SK-N-MC (cell line): ENCODE results near the gene DLG5.

Source experiments
- EZH2 ChIP-seq: fragments of 200-600 bp; sonication (generic); IDR thresholded peaks from one replicate; pipeline ENCODE4 v1.6.1; 2017; ENCODE audit warnings: antibody characterized with exemption
- FOXP2 ChIP-seq: optimal IDR thresholded peaks from 2 replicates; pipeline ENCODE3; 2011; ENCODE audit warnings: mild to moderate bottlenecking, moderate library complexity; ENCODE audit not compliant: insufficient read depth; ENCODE audit errors: extremely low read length, control extremely low read depth
- POLR2AphosphoS5 ChIP-seq: IDR thresholded peaks from 2 replicates; pipeline ENCODE4 v1.6.1; 2012; ENCODE audit warnings: mild to moderate bottlenecking, low read depth, low read length, borderline replicate concordance

DNA sequence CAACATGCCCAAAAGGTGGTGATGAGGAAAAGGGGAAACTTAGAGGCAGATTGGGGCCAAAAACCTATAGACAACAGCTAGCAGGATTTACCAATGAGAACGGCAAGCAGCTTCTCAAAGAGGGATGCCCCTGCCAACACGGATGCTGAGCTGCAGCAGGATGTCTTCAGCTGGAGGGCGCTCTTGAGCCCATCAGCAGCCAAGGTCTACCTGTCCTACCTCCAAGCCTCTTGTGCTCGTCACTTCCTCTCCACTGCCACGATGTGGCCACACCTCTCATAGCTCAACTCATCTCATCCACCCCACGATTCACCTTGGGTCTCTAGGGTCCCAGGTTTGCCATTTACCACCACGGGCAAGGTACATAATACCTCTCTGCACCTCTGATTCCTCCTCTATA lies 36.5 kb downstream of the DLG5 start:
- TF ChIP-seq EZH2, result no peak
- TF ChIP-seq FOXP2, result no peak
- TF ChIP-seq POLR2AphosphoS5, result no peak
